HepG2 (cell line): ENCODE measurements around the gene KAZALD1. TPM values are rescaled to one million over a fixed set of nuclear protein-coding genes. Genes with fewer than 3 reads are reported as not detected.
A peak's percentile ranks its signal among the peaks of the same experiment; 100 is the strongest.

Experiments used
- AGO1 ChIP-seq: fragments of 200-400 bp; formaldehyde crosslinking; IDR thresholded peaks from 2 replicates; pipeline ENCODE4 v1.6.1; 2017; ENCODE audit warnings: mild to moderate bottlenecking, low read depth, low read length, moderate library complexity; ENCODE audit not compliant: poor library complexity, severe bottlenecking
- ARNT2 ChIP-seq: sonication (generic); formaldehyde crosslinking; IDR thresholded peaks from 2 replicates; pipeline ENCODE4 v1.8.0; 2022; ENCODE audit warnings: mild to moderate bottlenecking, low read depth, missing genetic modification reagents, moderate library complexity
- CHD4 ChIP-seq: fragments of 200-600 bp; sonication (generic); IDR thresholded peaks from 2 replicates; pipeline ENCODE4 v1.7.0; 2017; ENCODE audit warnings: mild to moderate bottlenecking, low read length, borderline replicate concordance
- HIVEP1 ChIP-seq: sonication (generic); formaldehyde crosslinking; IDR thresholded peaks from 2 replicates; pipeline ENCODE4 v1.4.0; 2020; ENCODE audit warnings: mild to moderate bottlenecking, missing genetic modification reagents
- HMGA1 ChIP-seq: sonication (generic); formaldehyde crosslinking; conservative IDR thresholded peaks from 2 replicates; pipeline ENCODE4 v1.4.0; 2020; ENCODE audit warnings: missing genetic modification reagents
- HOXA5 ChIP-seq: sonication (generic); formaldehyde crosslinking; IDR thresholded peaks from 2 replicates; pipeline ENCODE4 v1.4.0; 2020; ENCODE audit warnings: missing genetic modification reagents
- NCOA5 ChIP-seq: sonication (generic); formaldehyde crosslinking; IDR thresholded peaks from 2 replicates; pipeline ENCODE4 v1.4.0; 2020; ENCODE audit warnings: missing genetic modification reagents
- NPAS2 ChIP-seq: sonication (generic); formaldehyde crosslinking; IDR thresholded peaks from 2 replicates; pipeline ENCODE4 v1.8.0; 2022; ENCODE audit warnings: mild to moderate bottlenecking, missing genetic modification reagents, borderline replicate concordance
- PAX8 ChIP-seq: sonication (generic); formaldehyde crosslinking; IDR thresholded peaks from 2 replicates; pipeline ENCODE4 v1.8.0; 2022; ENCODE audit warnings: mild to moderate bottlenecking, missing genetic modification reagents, borderline replicate concordance
- RBFOX2 ChIP-seq: fragments of 200-400 bp; formaldehyde crosslinking; IDR thresholded peaks from 2 replicates; pipeline ENCODE4 v1.6.1; 2017; ENCODE audit warnings: low read depth, mild to moderate bottlenecking, low read length
- SIN3A ChIP-seq: IDR thresholded peaks from 2 replicates; pipeline ENCODE4 v1.6.1; 2011; ENCODE audit warnings: low read depth, mild to moderate bottlenecking, control low read depth, low read length, borderline replicate concordance
- STAT5B ChIP-seq: sonication (generic); formaldehyde crosslinking; IDR thresholded peaks from 2 replicates; pipeline ENCODE4 v1.4.0; 2020; ENCODE audit warnings: missing genetic modification reagents
- TRIM24 ChIP-seq: sonication (generic); formaldehyde crosslinking; IDR thresholded peaks from 2 replicates; pipeline ENCODE4 v1.8.0; 2022; ENCODE audit warnings: mild to moderate bottlenecking, missing genetic modification reagents
- ZBTB20 ChIP-seq: sonication (generic); formaldehyde crosslinking; IDR thresholded peaks from 2 replicates; pipeline ENCODE4 v1.8.1; 2023; ENCODE audit warnings: missing genetic modification reagents, low read depth, mild to moderate bottlenecking, borderline replicate concordance
- ZNF12 ChIP-seq: sonication (generic); formaldehyde crosslinking; IDR thresholded peaks from 2 replicates; pipeline ENCODE4 v1.5.0; 2020; ENCODE audit warnings: missing genetic modification reagents
- ZNF232 ChIP-seq: sonication (generic); formaldehyde crosslinking; IDR thresholded peaks from 2 replicates; pipeline ENCODE4 v1.4.0; 2020; ENCODE audit warnings: missing genetic modification reagents, borderline replicate concordance
- ZNF3 ChIP-seq: IDR thresholded peaks from 2 replicates; pipeline ENCODE4 v1.7.0; 2017; ENCODE audit warnings: inconsistent platforms
- ZNF30 ChIP-seq: sonication (generic); formaldehyde crosslinking; IDR thresholded peaks from 2 replicates; pipeline ENCODE4 v1.5.0; 2020; ENCODE audit warnings: mild to moderate bottlenecking, missing genetic modification reagents
- ZNF543 ChIP-seq: sonication (generic); formaldehyde crosslinking; IDR thresholded peaks from 2 replicates; pipeline ENCODE4 v1.4.0; 2020; ENCODE audit warnings: mild to moderate bottlenecking, missing genetic modification reagents
- ZNF547 ChIP-seq: sonication (generic); formaldehyde crosslinking; IDR thresholded peaks from 2 replicates; pipeline ENCODE4 v1.5.1; 2020; ENCODE audit warnings: mild to moderate bottlenecking, missing genetic modification reagents
- ZNF737 ChIP-seq: sonication (generic); formaldehyde crosslinking; IDR thresholded peaks from 2 replicates; pipeline ENCODE4 v1.5.0; 2020; ENCODE audit warnings: missing genetic modification reagents, mild to moderate bottlenecking, borderline replicate concordance
- ZNF850 ChIP-seq: sonication (generic); formaldehyde crosslinking; conservative IDR thresholded peaks from 2 replicates; pipeline ENCODE4 v1.9.0; 2021; ENCODE audit warnings: mild to moderate bottlenecking, missing genetic modification reagents
- polyA plus RNA-seq, 8 experiments: library from polyadenylated mRNA; depleted of rRNA in 3 of 8; stranded (reverse) in 7 of 8; unstranded in 1 of 8; fragments of >200 nt; fragmentation: Illumina TruSeq in 4 of 8; extraction: Trizol in 4 of 8; gene quantifications; 2 replicates each; pipeline versions ENCODE4 v1.2.1 to v1.2.3, GENCODE V29; 2011 to 2016; ENCODE audit warnings: low read depth in 4 of 8, missing spikeins in 1 of 8, mixed read lengths in 1 of 8; ENCODE audit not compliant: insufficient read depth in 1 of 8
- total RNA-seq, 5 experiments: library from RNA; depleted of rRNA; stranded (reverse); fragments of >200 nt; fragmentation: Illumina TruSeq; extraction: Trizol; gene quantifications; 2 replicates each; pipeline ENCODE4 v1.2.3, GENCODE V29; 2016; ENCODE audit warnings: low read depth in 1 of 5
- TF ChIP-seq, protein P1 (sequence below): sonication (generic); formaldehyde crosslinking; conservative IDR thresholded peaks from 2 replicates; pipeline ENCODE4 v1.4.0; 2020; ENCODE audit warnings: mild to moderate bottlenecking, missing genetic modification reagents, moderate library complexity
- TF ChIP-seq, protein P2 (sequence below): sonication (generic); formaldehyde crosslinking; conservative IDR thresholded peaks from 2 replicates; pipeline ENCODE4 v1.8.0; 2022; ENCODE audit warnings: mild to moderate bottlenecking, moderate library complexity, missing genetic modification reagents

KAZALD1 gene
- total and polyA plus RNA-seq, 2 of the 13 experiments (the other 11 are each of a cell fraction or from before 2014, with no cell fraction given) = 16.7 to 27.7 TPM

GRCh38 chr10:101032637-101033224 lies 29.1 kb upstream of the KAZALD1 start (continued):
- TF ChIP-seq ZNF30 (no peak), ZNF737 (CRISPR knock-in tag) (no peak), HOXA5 (CRISPR knock-in tag) (no peak), ZNF850 (CRISPR knock-in tag) (no peak), PAX8 (CRISPR knock-in tag) (no peak), CHD4 (no peak), ZNF543 (CRISPR knock-in tag) (no peak), ZNF3 (CRISPR knock-in tag) (no peak), HIVEP1 (CRISPR knock-in tag) (no peak), HMGA1 (CRISPR knock-in tag) (no peak), NCOA5 (CRISPR knock-in tag) (no peak), ZNF12 (no peak), ZBTB20 (CRISPR knock-in tag) (no peak), RBFOX2 (no peak), SIN3A (no peak), TRIM24 (CRISPR knock-in tag) (no peak), AGO1 (no peak), ZNF232 (peak; percentile 23; the same call in 1 of the 2 replicates), STAT5B (CRISPR knock-in tag) (no peak), ARNT2 (CRISPR knock-in tag) (no peak), NPAS2 (no peak), ZNF547 (CRISPR knock-in tag) (no peak)
- TF ChIP-seq, protein P1, sequence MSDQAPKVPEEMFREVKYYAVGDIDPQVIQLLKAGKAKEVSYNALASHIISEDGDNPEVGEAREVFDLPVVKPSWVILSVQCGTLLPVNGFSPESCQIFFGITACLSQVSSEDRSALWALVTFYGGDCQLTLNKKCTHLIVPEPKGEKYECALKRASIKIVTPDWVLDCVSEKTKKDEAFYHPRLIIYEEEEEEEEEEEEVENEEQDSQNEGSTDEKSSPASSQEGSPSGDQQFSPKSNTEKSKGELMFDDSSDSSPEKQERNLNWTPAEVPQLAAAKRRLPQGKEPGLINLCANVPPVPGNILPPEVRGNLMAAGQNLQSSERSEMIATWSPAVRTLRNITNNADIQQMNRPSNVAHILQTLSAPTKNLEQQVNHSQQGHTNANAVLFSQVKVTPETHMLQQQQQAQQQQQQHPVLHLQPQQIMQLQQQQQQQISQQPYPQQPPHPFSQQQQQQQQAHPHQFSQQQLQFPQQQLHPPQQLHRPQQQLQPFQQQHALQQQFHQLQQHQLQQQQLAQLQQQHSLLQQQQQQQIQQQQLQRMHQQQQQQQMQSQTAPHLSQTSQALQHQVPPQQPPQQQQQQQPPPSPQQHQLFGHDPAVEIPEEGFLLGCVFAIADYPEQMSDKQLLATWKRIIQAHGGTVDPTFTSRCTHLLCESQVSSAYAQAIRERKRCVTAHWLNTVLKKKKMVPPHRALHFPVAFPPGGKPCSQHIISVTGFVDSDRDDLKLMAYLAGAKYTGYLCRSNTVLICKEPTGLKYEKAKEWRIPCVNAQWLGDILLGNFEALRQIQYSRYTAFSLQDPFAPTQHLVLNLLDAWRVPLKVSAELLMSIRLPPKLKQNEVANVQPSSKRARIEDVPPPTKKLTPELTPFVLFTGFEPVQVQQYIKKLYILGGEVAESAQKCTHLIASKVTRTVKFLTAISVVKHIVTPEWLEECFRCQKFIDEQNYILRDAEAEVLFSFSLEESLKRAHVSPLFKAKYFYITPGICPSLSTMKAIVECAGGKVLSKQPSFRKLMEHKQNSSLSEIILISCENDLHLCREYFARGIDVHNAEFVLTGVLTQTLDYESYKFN (CRISPR knock-in tag) = no peak; the same call in 1 of the 2 replicates
- TF ChIP-seq, protein P2, sequence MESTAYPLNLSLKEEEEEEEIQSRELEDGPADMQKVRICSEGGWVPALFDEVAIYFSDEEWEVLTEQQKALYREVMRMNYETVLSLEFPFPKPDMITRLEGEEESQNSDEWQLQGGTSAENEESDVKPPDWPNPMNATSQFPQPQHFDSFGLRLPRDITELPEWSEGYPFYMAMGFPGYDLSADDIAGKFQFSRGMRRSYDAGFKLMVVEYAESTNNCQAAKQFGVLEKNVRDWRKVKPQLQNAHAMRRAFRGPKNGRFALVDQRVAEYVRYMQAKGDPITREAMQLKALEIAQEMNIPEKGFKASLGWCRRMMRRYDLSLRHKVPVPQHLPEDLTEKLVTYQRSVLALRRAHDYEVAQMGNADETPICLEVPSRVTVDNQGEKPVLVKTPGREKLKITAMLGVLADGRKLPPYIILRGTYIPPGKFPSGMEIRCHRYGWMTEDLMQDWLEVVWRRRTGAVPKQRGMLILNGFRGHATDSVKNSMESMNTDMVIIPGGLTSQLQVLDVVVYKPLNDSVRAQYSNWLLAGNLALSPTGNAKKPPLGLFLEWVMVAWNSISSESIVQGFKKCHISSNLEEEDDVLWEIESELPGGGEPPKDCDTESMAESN (CRISPR knock-in tag) = no peak
